ENCODE measurements around the gene LRFN4.

LRFN4 gene

DNA sequence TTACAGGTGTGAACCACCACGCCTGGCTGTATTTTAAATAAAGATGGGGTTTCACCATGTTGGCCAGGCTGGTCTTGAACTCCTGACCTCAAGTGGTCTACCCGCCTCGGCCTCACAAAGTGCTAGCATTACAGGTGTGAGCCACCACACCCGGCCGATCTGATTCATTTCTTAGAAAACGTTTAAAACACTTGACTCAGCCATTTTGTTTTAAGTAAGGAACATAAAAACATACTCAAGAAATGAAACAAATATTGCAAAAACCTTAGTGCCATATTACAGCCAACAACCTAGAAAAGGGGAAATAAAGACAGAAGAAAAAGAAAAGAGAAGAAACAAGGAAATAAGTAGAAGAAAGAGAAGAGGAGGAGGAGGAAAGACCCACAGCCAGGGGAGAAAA is 17.4 kb downstream of the LRFN4 start:
- no peak for DNase-seq

DNA sequence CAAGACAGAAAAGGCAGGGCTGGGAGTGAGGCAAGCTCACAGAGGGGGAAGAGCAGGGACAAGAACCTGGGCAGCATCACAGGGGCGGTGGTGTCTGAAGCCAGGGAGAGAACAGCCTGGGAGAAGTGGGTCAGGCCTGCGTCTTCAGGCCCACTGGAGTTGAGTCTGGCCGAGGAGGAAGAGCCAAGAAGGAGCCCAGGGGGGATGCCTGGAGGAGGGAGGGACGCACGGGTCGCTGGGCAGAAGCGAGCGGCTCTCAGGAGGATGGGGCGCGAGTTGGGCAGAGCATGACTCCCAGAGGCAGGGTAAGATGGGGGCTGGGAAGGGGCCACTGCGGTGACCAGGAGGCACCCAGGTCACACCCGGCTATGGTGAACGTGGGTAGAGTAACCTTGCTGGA is 18.5 kb downstream of the LRFN4 start:
- no peak for DNase-seq

GRCh38 chr11:66877588-66878385 is 20.9 kb downstream of the LRFN4 start:
- no peak for DNase-seq

GRCh38 chr11:66878474-66878873 is 21.6 kb downstream of the LRFN4 start:
- no peak for DNase-seq

DNA sequence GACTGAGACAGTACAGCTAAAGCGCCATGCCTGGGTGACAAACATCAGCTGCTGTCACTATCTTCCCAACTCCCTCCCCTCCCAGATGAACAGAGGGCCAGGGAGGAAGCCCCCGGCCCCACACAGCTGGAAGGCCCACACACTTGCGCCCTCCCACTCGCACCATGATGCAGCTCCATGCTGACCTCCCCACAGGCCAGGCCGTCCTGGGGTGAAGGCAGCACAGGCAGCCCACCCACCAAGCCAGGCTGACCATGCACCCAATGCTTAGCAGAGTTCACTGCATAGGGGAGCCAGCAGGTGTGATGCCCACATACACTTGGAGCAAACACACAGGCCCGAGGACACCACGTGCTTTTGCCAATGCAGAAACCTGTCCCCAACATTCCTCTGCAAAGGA is 22.1 kb downstream of the LRFN4 start:
- DNase-seq = no peak

DNA sequence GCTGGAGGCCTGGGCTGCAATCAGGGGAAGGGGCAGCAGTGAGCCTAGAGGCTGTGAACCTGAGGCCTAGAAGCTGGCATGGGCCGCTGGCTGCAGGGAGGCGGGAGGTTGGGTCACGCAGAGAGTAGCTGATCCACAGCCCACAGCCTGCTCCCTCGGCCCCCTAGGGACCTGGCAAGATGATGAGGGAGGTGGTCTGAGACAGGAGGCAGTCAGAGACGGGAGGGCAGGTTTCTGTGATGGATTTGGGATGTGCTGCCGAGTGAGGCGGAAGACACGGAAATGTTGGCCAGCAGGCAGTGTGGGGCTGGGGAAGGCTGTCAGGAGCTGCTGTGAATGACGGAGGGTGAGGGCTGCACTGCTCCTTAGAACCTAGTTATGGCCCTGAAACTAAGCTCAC is 22.7 kb downstream of the LRFN4 start:
- no peak for DNase-seq

- DNase-seq = no peak
Measured at GRCh38 chr11:66879999-66880398, 23.1 kb downstream of the LRFN4 start.

DNA sequence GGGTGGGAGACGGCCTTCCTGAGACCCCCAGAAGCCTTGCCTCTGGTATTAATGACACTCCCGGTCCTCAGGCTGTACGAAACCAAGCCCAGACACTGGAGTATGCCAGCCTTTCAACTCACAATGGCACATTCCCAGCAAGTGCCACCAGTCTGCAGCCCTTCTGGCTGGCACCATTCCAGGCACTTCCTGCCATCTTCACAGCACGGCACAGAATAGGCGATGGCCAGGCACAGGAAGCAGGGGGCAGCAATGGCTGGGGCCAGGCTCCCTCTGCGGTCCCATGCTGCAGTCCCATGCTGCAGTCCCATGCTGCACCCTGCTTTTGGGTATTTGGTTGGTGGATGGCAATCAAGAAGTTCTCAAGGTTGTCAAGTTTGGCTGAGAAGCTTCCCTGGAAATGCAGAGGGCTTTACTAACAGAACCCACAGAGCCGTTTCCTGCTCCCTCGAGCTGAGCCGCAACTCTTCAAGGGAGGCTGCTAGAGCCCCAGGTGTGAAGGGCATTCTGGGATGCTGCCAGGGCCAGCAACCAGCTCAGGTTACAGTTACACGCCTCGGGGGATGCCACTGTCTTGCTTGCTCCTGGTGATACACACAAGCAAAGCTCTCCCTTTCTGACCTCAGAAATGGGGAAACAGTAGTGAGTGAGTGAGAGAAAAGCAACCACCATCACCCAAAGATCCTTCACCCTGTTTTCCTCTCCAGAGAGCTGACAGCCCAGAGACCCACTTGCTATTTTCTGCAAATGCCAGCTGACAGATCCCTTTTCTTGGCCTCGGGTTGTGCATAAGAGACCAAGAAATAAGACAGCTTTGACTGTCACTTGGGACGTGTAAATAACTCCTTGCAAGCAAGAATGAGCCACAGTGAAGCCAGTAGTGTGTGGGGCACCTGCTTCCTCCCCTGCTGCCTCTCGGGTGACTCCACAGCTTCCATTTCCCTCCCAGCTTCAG is 23.9 kb downstream of the LRFN4 start:
- DNase-seq = no peak

DNA sequence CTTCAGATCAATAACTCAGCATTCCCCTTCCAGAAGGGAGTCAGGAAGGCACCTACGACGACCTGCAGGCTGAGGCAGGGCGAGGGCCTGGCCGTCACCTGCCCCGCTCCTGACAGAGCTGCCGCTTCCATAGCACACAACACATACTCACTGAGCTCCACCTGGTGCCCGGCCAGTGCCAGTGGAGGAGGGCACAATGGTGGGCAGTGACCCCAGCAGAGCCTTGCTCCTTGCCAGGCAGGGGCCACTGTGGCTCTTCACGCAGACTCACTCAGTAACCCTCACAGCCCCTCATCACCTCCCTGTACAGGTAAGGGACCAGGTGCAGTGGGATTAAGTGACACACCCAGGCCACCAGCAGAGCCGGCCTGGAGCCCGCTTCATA is 24.6 kb downstream of the LRFN4 start:
- no peak for DNase-seq

GRCh38 chr11:66881927-66882452 is 25.1 kb downstream of the LRFN4 start:
- DNase-seq = no peak

GRCh38 chr11:66882561-66883015 is 25.7 kb downstream of the LRFN4 start:
- no peak for DNase-seq

DNA sequence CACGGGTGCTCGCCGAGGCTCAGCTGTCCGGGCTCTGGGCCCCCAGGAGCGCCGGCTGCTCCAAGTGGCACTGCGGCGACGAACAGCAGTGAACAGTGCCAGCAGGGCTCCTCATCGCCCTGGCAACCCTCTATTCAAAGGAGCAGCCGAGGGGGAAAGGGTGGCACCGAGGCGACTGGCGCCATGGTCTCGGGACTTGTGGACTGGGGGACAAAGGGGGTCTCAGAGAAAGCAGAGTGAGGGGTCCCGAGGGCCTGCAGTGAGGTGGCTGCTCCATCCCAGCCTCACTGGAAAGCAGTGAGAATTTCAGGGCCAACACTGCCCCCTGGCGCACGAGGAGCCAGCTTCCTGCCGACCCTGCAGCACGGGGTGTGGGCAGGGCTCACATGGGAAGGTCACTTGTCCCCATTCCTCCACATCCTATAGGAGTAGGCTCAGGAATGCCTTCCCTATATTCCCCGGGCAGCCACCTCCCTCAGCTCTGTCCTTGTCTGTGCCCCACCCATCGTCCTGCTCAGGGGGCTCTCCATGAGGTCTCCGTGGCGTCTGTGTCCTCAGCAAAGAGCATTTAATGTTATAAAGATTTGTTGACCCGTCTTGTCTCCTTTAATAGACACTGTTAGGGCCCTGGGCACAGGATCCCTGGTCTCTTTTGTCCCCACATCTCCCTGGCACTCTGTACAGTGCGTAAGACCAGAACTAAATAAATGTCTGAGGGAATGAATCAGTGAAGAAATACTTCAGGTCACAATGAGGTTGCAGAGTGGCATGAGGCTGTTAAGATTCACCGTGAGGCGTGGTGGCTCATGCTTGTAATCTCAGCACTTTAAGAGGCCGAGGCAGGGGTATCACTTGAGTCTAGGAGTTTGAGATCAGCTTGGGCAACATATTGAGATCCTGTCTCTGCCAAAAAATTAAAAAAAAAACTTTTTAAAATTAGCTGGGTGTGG is 26.4 kb downstream of the LRFN4 start:
- DNase-seq = peak; percentile 62

GRCh38 chr11:66884443-66884842 is 27.6 kb downstream of the LRFN4 start:
- DNase-seq = no peak

- no peak for DNase-seq
Measured at GRCh38 chr11:66885469-66885868, 28.6 kb downstream of the LRFN4 start.

- no peak for DNase-seq
Measured at GRCh38 chr11:66885950-66886440, 29.1 kb downstream of the LRFN4 start.

- DNase-seq = no peak
Measured at GRCh38 chr11:66886671-66887221, 29.9 kb downstream of the LRFN4 start.

DNA sequence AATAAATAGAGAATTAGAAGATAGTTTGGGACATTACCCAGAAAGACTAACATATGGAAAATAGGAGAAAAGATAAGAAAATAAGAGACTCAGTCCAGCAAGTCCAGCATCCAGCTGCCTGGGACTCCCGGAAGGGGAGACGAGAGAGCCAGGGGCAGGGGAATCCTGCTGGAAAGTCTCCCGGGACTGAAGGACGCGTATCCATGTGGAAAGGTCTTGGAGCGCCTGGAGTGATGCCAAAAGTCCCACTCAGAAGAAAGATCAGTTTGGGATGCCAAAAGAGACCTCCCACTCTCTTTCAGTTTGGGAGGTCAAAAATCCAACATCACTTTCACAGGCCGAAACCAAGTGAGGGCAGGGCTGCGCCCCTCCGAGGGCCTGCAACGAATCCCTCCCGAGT is 30.7 kb downstream of the LRFN4 start:
- DNase-seq = no peak

DNA sequence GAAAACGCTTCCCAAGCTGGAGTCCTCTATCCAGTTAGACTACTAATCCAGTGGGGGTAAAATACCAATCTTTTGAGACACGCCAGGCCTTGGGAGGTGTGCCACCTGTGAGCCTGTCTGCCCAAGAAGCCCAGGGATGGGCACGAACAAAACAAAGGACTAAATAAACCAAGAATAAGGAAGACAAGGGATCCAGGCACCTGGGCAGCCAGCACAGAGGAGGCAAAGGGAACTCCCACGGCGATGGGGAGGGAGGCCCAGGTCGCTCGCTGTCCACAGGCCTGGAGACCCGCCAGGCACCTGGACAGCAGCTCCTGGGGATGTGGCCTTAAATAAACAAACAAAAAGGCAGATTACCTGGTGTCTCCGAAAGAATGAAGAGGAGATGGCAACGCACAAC is 31.4 kb downstream of the LRFN4 start:
- DNase-seq = no peak

DNA sequence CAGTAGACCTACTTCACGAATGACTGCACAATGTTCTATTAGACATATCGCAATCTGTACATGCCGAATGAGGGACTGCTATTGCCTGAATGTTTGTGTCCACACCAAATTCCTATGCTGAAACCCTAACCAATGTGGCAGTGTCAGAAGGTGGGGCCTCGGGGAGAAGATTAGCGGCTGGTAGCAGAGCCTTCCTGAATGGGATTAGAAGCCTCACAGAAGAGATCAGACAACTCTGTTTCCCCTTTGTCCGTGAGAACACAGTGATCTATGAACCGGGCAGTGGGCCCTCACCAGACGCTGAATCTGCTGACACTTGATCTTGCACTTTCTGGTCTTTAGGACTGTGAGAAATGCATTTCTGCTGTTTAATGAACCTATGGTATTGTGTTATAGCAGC is 33.1 kb downstream of the LRFN4 start:
- DNase-seq = no peak

DNA sequence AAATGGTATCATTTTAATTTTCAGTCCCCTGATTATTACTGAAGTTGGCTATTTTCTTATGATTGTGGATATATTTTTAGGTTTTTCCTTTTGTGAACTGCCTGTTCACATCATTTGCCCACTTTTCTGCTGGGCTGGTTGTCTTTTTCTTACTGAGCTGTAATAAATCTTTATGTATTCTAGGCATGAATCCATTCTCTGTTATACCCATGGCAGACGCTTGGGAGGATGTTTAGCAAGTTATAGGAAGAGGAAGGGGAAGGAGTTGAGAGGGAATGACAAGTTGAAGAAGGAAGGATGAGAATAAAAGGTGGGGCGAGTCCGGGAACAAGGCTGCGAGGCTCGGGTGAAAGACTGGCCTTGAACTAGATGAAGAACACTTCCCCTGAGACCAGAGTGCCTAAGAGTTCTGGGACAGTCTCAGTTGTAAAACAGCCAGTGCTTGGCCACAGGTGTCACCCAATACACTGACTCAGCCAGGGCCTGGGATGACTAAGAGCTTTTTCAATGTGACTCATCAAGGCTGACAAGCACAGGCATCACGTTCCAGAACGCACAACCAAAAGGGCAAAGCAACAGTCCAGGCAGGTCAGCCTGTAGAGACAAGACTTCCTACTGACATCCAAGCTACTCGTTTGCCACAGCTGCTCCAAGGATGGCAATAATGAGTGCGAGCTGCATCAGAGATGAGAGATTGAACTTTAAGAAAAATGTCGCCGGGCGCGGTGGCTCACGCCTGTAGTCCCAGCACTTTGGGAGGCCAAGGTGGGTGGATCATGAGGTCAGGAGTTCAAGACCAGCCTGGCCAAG is 35.2 kb downstream of the LRFN4 start:
- DNase-seq = no peak

DNA sequence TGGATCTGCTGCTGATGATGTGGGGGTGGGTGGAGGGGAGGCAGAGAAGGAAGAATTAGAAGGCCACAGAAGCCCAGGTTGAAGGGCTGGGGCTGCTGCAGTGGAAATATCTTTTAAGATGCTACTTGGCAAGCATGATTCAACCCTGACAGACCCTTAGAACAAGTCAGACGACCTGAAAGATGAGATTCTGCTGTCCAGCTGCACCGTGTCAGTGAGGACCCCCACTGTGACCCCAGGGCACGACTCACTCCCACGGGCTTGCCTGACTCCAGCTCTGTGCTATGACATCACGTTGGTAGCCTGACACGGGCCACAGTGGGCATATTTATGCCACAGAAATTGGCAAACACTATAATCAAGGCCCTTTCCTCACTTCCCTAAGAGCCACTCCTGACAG is 36.0 kb downstream of the LRFN4 start:
- DNase-seq = no peak
